Suprapubic skin (tissue), 4 donors: ENCODE data around the gene ACBD6. TPM values are rescaled to one million over a fixed set of nuclear protein-coding genes. Genes with fewer than 3 reads are reported as not detected.

Experiments used
- DNase-seq, 2 donors: peaks; one replicate each; pipeline ENCODE4 v3.0.0-alpha.2; 2019; ENCODE audit warnings: low spot score in 2 of 2
- H3K27ac ChIP-seq: fragments of 200-600 bp; sonication (generic); one replicate; pipeline ENCODE4 v1.5.1; 2019
- H3K27me3 ChIP-seq: fragments of 200-600 bp; sonication (generic); one replicate; pipeline ENCODE4 v1.5.1; 2019
- H3K36me3 ChIP-seq: fragments of 200-600 bp; sonication (generic); one replicate; pipeline ENCODE4 v1.5.1; 2019
- H3K4me1 ChIP-seq: fragments of 200-600 bp; sonication (generic); one replicate; pipeline ENCODE4 v1.5.1; 2019
- H3K4me3 ChIP-seq: fragments of 200-600 bp; sonication (generic); one replicate; pipeline ENCODE4 v1.5.1; 2019; ENCODE audit warnings: mild to moderate bottlenecking
- H3K9me3 ChIP-seq: fragments of 200-600 bp; sonication (generic); one replicate; pipeline ENCODE4 v1.5.1; 2019
- CTCF ChIP-seq, 2 donors: fragments of 200-600 bp in 1 of 2; fragments of 450-650 bp in 1 of 2; sonication (generic) in 1 of 2; IDR thresholded peaks; one replicate each; pipeline ENCODE4 v1.5.1; 2016 to 2019; ENCODE audit warnings: antibody characterized with exemption in 2 of 2, mild to moderate bottlenecking in 1 of 2, moderate library complexity in 1 of 2
- EP300 ChIP-seq: sonication (generic); formaldehyde crosslinking; IDR thresholded peaks from one replicate; pipeline ENCODE4 v1.6.1; 2017; ENCODE audit warnings: antibody characterized with exemption
- POLR2A ChIP-seq, 2 donors: fragments of 450-650 bp; IDR thresholded peaks; one replicate each; pipeline ENCODE4 v1.6.1; 2017; ENCODE audit warnings: antibody characterized with exemption in 2 of 2, mild to moderate bottlenecking in 2 of 2, moderate library complexity in 2 of 2
- POLR2AphosphoS5 ChIP-seq, 3 donors: sonication (generic); formaldehyde crosslinking; IDR thresholded peaks; one replicate each; pipeline ENCODE4 v1.6.1; 2017; ENCODE audit warnings: antibody characterized with exemption in 3 of 3
- WGBS: methylation state at CpG from one replicate; pipeline ENCODE4 v1.1.5; 2018; 5-methylcytosine and 5-hydroxymethylcytosine counted together
- total RNA-seq, 4 donors: library from RNA; depleted of rRNA; stranded (reverse); fragments of >200 nt; gene quantifications; one replicate each; pipeline ENCODE4 v1.1.0, GENCODE V29; 2016

The ACBD6 gene
- total RNA-seq, 4 donors from 2014 or later, result 26.5 to 38.5 (median 33.3) TPM

- no peaks in the 10 kb centered on the region for H3K4me1 ChIP-seq
- H3K27ac ChIP-seq, result no peak overlapping the region
- H3K27me3 ChIP-seq, result no peaks in the 10 kb centered on the region
- TF ChIP-seq POLR2AphosphoS5 (IDR thresholded peaks at IDR 0.05) (no peak), EP300 (no peak), POLR2A (IDR thresholded peaks at IDR 0.05) (no peak), CTCF (IDR thresholded peaks at IDR 0.05) (no peak)
- DNase-seq, result no peak
- no peaks in the 10 kb centered on the region for H3K9me3 ChIP-seq
- no peak overlapping the region for H3K4me3 ChIP-seq
- peaks cover 3% of the 10 kb centered on the region for H3K36me3 ChIP-seq
- WGBS, result 97% methylated on average over 2 of the region's 2 CpGs
These were observed 149.8 kb downstream of the ACBD6 start for GRCh38 chr1:180352588-180352987.

GRCh38 chr1:180352021-180352420 is 150.4 kb downstream of the ACBD6 start:
- Histone ChIP-seq H3K9me3 (no peaks in the 10 kb centered on the region), H3K27ac (no peak overlapping the region)
- 87% methylated on average over 4 of the region's 4 CpGs for WGBS

GRCh38 chr1:180345148-180345547 is 157.2 kb downstream of the ACBD6 start:
- Histone ChIP-seq H3K9me3 (no peaks in the 10 kb centered on the region), H3K4me3 (no peak overlapping the region), H3K27ac (no peak overlapping the region), H3K36me3 (no peaks in the 10 kb centered on the region), H3K27me3 (no peaks in the 10 kb centered on the region), H3K4me1 (peaks cover 7% of the 10 kb centered on the region)
- TF ChIP-seq POLR2AphosphoS5 (IDR thresholded peaks at IDR 0.05) (no peak), CTCF (IDR thresholded peaks at IDR 0.05) (no peak), POLR2A (IDR thresholded peaks at IDR 0.05) (no peak), EP300 (no peak)
- DNase-seq, result no peak

More at GRCh38 chr1:180352021-180352420, 150.4 kb downstream of the ACBD6 start:
- TF ChIP-seq POLR2A (IDR thresholded peaks at IDR 0.05) (no peak), CTCF (IDR thresholded peaks at IDR 0.05) (no peak), POLR2AphosphoS5 (IDR thresholded peaks at IDR 0.05) (no peak), EP300 (no peak)
- Histone ChIP-seq H3K4me3 (no peak overlapping the region), H3K4me1 (no peaks in the 10 kb centered on the region), H3K27me3 (no peaks in the 10 kb centered on the region), H3K36me3 (peaks cover 3% of the 10 kb centered on the region)
- DNase-seq, result no peak

- DNase-seq, result no peak
- no peaks in the 10 kb centered on the region for H3K9me3 ChIP-seq
- 100% methylated on average over 1 of the region's 1 CpG for WGBS
These were observed 158.2 kb downstream of the ACBD6 start for GRCh38 chr1:180343921-180344769.

More at GRCh38 chr1:180343921-180344769, 158.2 kb downstream of the ACBD6 start:
- TF ChIP-seq POLR2A (IDR thresholded peaks at IDR 0.05) (no peak), POLR2AphosphoS5 (IDR thresholded peaks at IDR 0.05) (no peak), EP300 (no peak), CTCF (IDR thresholded peaks at IDR 0.05) (no peak)
- Histone ChIP-seq H3K27ac (no peak overlapping the region), H3K4me1 (peaks cover 7% of the 10 kb centered on the region), H3K36me3 (no peaks in the 10 kb centered on the region), H3K27me3 (no peaks in the 10 kb centered on the region), H3K4me3 (no peak overlapping the region)
